Left kidney (tissue), 8 donors: ENCODE results near the gene WFDC10A. TPM values are rescaled to one million over a fixed set of nuclear protein-coding genes. Genes with fewer than 3 reads are reported as not detected.
A peak's percentile ranks its signal among the peaks of the same experiment; 100 is the strongest.
"Not testable (repeated sequence)": the region's sequence is repeated elsewhere in the genome, so short reads cannot be mapped to it uniquely, and the experiment has no call there.

ENCODE experiments used
- DNase-seq: peaks from one replicate; pipeline ENCODE4 v3.0.0-alpha.2; 2013
- long read RNA-seq, 8 donors: transcript quantifications; one replicate each; lab custom pipeline, GENCODE V29; 2026
- polyA plus RNA-seq: library from polyadenylated mRNA; unstranded; fragments of 120-200 nt; gene quantifications from one replicate; pipeline ENCODE4 v1.2.1, GENCODE V29; 2013; ENCODE audit not compliant: insufficient read length

WFDC10A gene
- not detected for polyA plus RNA-seq
- long read RNA-seq, donor 1: 0 reads
- long read RNA-seq, donor 2: 0 reads
- long read RNA-seq, donor 3: 0 reads
- long read RNA-seq, donor 4: 0 reads
- long read RNA-seq, donor 5: 0 reads
- long read RNA-seq, donor 6: 0 reads
- long read RNA-seq, donor 7: 0 reads
- long read RNA-seq, donor 8: 0 reads

DNA sequence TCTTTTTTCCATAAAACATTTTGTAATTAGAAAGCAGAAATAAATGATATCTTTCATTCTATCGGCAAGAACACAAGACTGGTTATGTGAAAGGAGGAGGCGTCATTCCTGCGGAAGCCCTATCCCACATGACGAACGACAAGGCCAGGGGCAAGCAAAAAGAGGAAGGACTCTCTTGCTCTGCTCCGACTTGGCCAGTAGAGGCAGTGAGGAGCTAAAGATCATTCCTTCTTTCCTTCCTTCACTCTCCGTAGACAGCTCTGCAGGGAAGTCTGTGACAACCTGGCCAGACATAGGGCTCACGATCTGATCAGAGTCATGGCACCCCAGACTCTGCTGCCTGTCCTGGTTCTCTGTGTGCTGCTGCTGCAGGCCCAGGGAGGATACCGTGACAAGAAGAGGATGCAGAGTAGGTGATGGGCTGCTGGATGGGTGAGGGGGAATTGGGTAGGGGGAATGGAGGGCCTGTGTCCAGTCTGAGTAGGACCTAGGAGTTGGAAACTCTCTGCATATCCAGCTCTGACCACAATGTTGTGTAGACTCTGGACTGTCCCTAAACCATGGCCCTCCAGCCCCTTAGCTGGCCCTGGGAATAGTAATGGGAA lies at the start of gene WFDC10A:
WFDC10A (plus strand) TSS at position 244 of the 605 bp plus-strand sequence; CDS start at position 319, 75 bp downstream.
- DNase-seq: no peak

DNA sequence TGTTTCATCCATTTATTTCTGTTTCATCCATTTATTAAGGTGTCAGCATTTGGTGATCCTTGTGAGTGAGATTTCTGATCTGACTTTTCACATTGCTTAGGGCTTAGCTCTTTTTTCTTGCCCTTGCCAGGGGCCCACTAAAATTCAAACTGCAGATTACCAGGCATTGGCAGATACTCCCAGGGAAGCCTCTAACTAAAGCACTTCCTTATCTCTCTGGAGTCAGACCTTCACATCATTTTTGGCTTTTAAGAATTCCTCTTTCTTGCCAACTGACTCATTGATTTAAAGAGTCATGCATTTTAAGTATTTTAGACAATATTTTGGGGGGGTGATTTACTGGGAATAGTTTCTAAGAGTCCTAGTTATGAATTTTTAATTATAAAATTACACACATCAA lies 47.8 kb upstream of the WFDC10A start:
- DNase-seq: no peak

DNA sequence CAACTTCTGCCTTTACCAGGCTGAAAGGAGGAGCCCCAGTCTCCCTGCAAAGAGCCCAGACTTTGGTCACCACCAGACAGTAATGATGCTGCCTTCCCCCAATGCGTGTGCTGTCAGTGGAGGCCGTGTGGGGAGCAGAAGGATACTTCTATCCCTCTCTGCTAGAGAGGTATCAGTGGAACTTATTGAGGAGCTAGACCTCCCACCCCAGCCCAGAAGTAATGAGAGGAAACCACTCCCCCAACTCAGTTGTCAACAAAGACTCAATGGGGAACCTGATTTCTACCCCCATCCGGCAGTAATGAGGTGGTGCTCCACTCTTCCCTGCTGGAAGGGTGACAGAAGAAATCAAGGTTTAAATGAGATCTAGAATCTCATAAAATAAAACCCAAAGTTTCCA lies 46.0 kb upstream of the WFDC10A start:
- no peak for DNase-seq

DNA sequence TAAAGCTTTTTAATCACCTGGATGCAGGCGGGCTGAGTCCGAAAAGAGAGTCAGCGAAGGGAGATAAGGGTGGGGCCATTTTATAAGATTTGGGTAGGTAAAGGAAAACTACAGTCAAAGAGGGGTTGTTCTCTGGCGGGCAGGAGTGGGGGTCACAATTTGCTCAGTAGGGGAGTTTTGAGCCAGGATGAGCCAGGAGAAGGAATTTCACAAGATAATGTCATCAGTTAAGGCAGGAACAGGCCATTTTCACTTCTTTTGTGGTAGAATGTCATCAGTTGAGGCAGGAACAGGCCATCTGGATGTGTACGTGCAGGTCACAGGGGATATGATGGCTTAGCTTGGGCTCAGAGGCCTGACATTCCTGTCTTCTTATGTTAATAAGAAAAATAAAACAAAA lies 45.2 kb upstream of the WFDC10A start:
- not testable (repeated sequence) for DNase-seq

- not testable (repeated sequence) for DNase-seq
These were observed 43.6 kb upstream of the WFDC10A start for GRCh38 chr20:45585986-45586385.

DNA sequence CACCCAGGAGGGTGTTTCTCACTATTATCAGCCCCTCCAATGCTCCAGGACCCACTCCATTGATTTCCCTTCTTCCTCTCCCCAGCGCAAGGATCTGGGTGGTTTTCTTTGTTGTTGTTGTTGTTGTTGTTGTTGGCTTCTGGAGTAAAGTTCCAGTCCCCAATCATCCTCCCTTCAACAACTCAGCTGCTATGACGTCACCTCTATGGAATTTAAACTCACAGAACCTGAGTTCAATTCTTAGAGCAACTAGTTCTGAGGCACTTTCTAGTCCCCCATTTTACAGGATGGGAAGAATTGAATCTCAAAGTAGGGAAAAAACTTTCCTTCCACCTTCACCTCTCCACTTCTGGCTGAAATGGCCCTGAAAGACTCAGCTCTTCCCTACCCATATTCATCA lies 40.7 kb upstream of the WFDC10A start:
- DNase-seq: no peak

GRCh38 chr20:45589725-45590124 lies 39.8 kb upstream of the WFDC10A start:
- DNase-seq: no peak

DNA sequence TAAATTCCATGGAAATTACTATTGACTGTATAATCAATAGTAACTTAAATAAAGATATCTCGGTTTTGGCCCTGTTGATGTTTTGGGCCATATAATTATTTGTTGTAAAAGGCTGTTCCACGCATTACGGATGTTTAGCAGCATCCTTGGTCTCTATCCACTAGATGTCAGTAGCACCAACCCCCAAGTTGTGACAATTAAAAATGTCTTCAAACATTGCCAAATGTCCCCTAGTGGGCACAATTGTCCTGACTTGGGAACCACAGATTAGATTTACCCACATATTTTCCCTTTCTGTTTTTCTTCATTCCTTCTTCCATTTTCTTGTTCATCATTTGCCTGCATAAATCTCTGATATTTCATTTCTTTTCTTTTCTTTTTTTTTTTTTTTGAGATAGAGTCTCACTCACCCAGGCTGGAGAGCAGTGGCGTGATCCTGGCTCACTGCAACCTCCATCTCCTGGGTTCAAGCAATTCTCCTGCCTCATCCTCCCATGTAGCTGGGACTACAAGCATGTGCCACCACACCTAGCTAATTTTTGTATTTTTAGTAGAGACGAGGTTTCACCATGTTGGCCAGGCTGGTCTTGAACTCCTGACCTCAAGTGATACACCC lies 36.9 kb upstream of the WFDC10A start:
- DNase-seq: peak; percentile 26

GRCh38 chr20:45593498-45593897 lies 36.0 kb upstream of the WFDC10A start:
- no peak for DNase-seq

- no peak for DNase-seq
These were observed 34.3 kb upstream of the WFDC10A start for GRCh38 chr20:45595235-45595634.

- DNase-seq: no peak
These were observed 21.7 kb upstream of the WFDC10A start for GRCh38 chr20:45607810-45608209.

GRCh38 chr20:45611054-45611453 lies 18.5 kb upstream of the WFDC10A start:
- peak; percentile 11 for DNase-seq

DNA sequence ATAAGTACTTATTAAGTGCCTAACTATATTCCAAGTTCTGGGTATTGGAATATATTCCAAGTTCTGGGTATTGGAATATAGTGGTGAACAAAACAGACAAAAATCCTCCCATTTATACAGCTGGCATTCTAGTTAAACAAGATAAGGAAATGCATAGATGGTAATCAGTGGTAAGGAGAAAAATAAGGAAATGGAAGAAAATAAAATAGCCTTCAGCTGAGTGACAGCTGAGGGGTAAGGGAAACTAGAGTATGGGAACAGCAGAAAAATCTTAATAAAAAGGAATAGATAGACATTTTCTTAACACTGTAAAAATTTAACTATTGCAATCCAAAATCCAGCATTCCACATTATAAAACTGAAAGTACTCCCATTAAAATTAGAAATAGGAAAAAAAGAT lies 17.2 kb upstream of the WFDC10A start:
- no peak for DNase-seq

DNA sequence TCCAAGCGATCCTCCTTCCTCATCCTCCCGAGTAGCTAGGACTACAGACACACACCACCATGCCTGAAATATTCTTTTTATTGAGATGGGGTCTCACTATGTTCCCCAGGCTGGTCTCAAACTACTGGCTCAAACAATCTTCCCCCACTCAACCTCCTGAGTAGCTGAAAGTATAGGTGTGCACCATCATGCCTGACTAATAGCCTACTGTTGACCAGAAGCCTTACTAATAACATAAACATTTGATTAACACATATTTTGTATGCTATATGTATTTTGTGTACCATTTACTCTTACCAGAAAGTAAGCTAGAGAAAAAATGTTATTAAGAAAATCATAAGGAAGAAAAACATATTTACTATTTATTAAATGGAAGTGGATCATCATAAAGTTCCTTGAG lies 11.9 kb upstream of the WFDC10A start:
- no peak for DNase-seq

GRCh38 chr20:45621593-45621992 lies 7.9 kb upstream of the WFDC10A start:
- DNase-seq: no peak

GRCh38 chr20:45626540-45626939 lies 3.0 kb upstream of the WFDC10A start:
- no peak for DNase-seq

GRCh38 chr20:45630371-45630770 lies 832 bp downstream of the WFDC10A start:
- no peak for DNase-seq

- no peak for DNase-seq
These were observed 1.6 kb downstream of the WFDC10A start, which contains the start of gene WFDC9 for GRCh38 chr20:45631184-45631583. Gene WFDC9, minus strand, starts transcription at chr20:45631284. Its CDS starts 21,103 bp downstream, at chr20:45610181.

DNA sequence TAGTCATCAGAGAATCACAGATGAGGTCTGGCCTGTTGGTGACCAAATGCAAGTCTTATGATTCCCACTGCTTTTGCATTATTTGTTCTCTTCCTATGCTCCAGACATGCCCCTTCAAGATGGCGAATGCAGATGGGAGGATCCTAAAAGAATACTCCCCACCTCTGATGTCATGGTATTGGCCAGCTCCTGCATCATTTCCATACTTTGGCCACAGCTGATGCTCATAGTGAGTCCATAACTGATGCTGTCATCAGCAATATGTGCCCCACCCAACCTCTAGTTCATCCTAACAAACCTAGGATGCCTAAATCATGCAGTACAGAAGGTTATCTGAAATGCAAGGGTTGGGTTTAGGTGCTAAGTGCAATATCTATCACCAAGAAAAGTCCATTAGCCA lies 7.0 kb downstream of the WFDC10A start:
- DNase-seq: no peak

GRCh38 chr20:45639687-45640086 lies 10.1 kb downstream of the WFDC10A start:
- no peak for DNase-seq

GRCh38 chr20:45641076-45641475 lies 11.5 kb downstream of the WFDC10A start:
- not testable (repeated sequence) for DNase-seq

- not testable (repeated sequence) for DNase-seq
These were observed 16.3 kb downstream of the WFDC10A start for GRCh38 chr20:45645869-45646268.

DNA sequence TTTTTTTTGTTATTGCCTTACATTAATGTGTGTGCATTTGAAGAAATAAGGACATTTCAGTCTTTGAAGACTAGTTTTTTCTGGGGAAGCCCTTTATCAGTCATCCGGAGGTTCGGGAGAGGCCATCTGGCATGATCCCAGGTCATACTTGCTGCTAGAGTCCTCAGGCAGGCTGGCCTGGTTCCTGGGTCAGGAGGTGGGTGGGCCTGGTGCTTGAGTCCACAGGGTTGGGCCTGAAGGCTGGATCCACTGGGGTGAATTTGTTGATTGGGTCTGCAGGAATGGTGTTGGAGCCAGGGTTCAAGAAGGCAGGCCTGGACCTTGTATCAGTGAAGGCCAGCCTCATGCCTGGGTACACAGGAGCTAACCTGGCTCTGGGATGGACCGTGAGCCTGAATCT lies 17.3 kb downstream of the WFDC10A start:
- no peak for DNase-seq
